Breast epithelium (tissue), 4 donors: ENCODE measurements around the gene MRPL54. TPM values are rescaled to one million over a fixed set of nuclear protein-coding genes. Genes with fewer than 3 reads are reported as not detected.
A peak's percentile ranks its signal among the peaks of the same experiment; 100 is the strongest.

Experiments
- DNase-seq, 2 donors: peaks; one replicate each; pipeline ENCODE4 v3.0.0-alpha.2; 2019; ENCODE audit warnings: low spot score in 2 of 2
- H3K27ac ChIP-seq, 2 donors: fragments of 200-600 bp; sonication (generic) in 1 of 2; one replicate each; pipeline ENCODE4 v1.5.1; 2016 to 2019; ENCODE audit warnings: mild to moderate bottlenecking in 1 of 2
- H3K27me3 ChIP-seq, 2 donors: fragments of 200-600 bp; sonication (generic) in 1 of 2; one replicate each; pipeline versions ENCODE4 v1.5.1 to v1.6.0; 2017 to 2019; ENCODE audit warnings: control low read depth in 1 of 2, mild to moderate bottlenecking in 1 of 2
- H3K36me3 ChIP-seq: fragments of 200-600 bp; one replicate; pipeline ENCODE4 v1.5.1; 2019
- H3K4me1 ChIP-seq, 2 donors: fragments of 200-600 bp; sonication (generic); one replicate each; pipeline ENCODE4 v1.5.1; 2016 to 2019; ENCODE audit warnings: control low read depth in 1 of 2
- H3K4me3 ChIP-seq, 3 donors: fragments of 200-600 bp; sonication (generic); 1 replicate in 2 of 3; 2 replicates in 1 of 3; pipeline ENCODE4 v1.5.1; 2016 to 2019; ENCODE audit warnings: mild to moderate bottlenecking in 3 of 3, moderate library complexity in 2 of 3
- H3K9me3 ChIP-seq, 2 donors: fragments of 200-600 bp; sonication (generic) in 1 of 2; one replicate each; pipeline ENCODE4 v1.5.1; 2016 to 2019; ENCODE audit warnings: control low read depth in 1 of 2
- CTCF ChIP-seq, 3 donors: fragments of 450-650 bp; IDR thresholded peaks; one replicate each; pipeline ENCODE4 v1.5.1; 2016 to 2017; ENCODE audit warnings: antibody characterized with exemption in 3 of 3, mild to moderate bottlenecking in 3 of 3, moderate library complexity in 3 of 3
- POLR2A ChIP-seq: fragments of 450-650 bp; IDR thresholded peaks from one replicate; pipeline ENCODE4 v1.6.1; 2016; ENCODE audit warnings: antibody characterized with exemption, mild to moderate bottlenecking, moderate library complexity
- POLR2AphosphoS5 ChIP-seq, 3 donors: sonication (generic); formaldehyde crosslinking; IDR thresholded peaks; one replicate each; pipeline ENCODE4 v1.6.1; 2017; ENCODE audit warnings: antibody characterized with exemption in 3 of 3
- intact Hi-C: fragments of 100-400 bp; cut with DNase I; formaldehyde crosslinking; loops from one replicate; pipeline ENCODE4 v1.15.1; 2023; ENCODE audit warnings: low total_unique reads
- total RNA-seq, 3 donors: library from RNA; depleted of rRNA; stranded (reverse); fragments of >200 nt; gene quantifications; one replicate each; pipeline ENCODE4 v1.1.0, GENCODE V29; 2016

Gene MRPL54
- total RNA-seq, 3 donors from 2014 or later = 69.9 to 81.5 (median 73.4) TPM

GRCh38 chr19:3778899-3779723, 16.6 kb downstream of the MRPL54 start:
- H3K9me3 ChIP-seq = peaks cover 24 to 26% of the 10 kb centered on the region in 2 donors
- TF ChIP-seq POLR2AphosphoS5 (IDR thresholded peaks at IDR 0.05) (no peak), POLR2A (no peak), CTCF (IDR thresholded peaks at IDR 0.05) (no peak)
- no peaks in the 10 kb centered on the region for H3K36me3 ChIP-seq
- no peaks in the 10 kb centered on the region for H3K4me1 ChIP-seq
- H3K27ac ChIP-seq = no peak overlapping the region
- intact Hi-C loops = no loop called here
- peaks cover 0 to 34% of the 10 kb centered on the region in 2 donors for H3K27me3 ChIP-seq
- no peak for DNase-seq
- no peak overlapping the region for H3K4me3 ChIP-seq

- intact Hi-C loops = no loop called here
Observed at GRCh38 chr19:3780786-3781304, 18.4 kb downstream of the MRPL54 start.

GRCh38 chr19:3781603-3782002, 19.1 kb downstream of the MRPL54 start:
- H3K27ac ChIP-seq = no peak overlapping the region
- intact Hi-C loops = no loop called here
- H3K36me3 ChIP-seq = no peaks in the 10 kb centered on the region
- no peaks in the 10 kb centered on the region for H3K4me1 ChIP-seq
- no peak for TF ChIP-seq CTCF (IDR thresholded peaks at IDR 0.05)
- TF ChIP-seq POLR2AphosphoS5 (IDR thresholded peaks at IDR 0.05) = no peak
- no peak for TF ChIP-seq POLR2A
- DNase-seq = no peak
- peak overlapping the region in 1 of 3 donors; percentile 5 for H3K4me3 ChIP-seq
- peaks cover 0 to 58% of the 10 kb centered on the region in 2 donors for H3K27me3 ChIP-seq
- peaks cover 24 to 26% of the 10 kb centered on the region in 2 donors for H3K9me3 ChIP-seq

More at GRCh38 chr19:3780786-3781304, 18.4 kb downstream of the MRPL54 start:
- no peak overlapping the region for H3K27ac ChIP-seq
- DNase-seq = no peak
- no peaks in the 10 kb centered on the region for H3K36me3 ChIP-seq
- no peaks in the 10 kb centered on the region for H3K4me1 ChIP-seq
- H3K27me3 ChIP-seq = peaks cover 0 to 52% of the 10 kb centered on the region in 2 donors
- TF ChIP-seq POLR2AphosphoS5 (IDR thresholded peaks at IDR 0.05) (no peak), POLR2A (no peak), CTCF (IDR thresholded peaks at IDR 0.05) (no peak)
- peaks cover 24 to 26% of the 10 kb centered on the region in 2 donors for H3K9me3 ChIP-seq
- H3K4me3 ChIP-seq = no peak overlapping the region

GRCh38 chr19:3782330-3782729, 19.8 kb downstream of the MRPL54 start:
- TF ChIP-seq CTCF (IDR thresholded peaks at IDR 0.05) = no peak
- no peak for TF ChIP-seq POLR2A
- TF ChIP-seq POLR2AphosphoS5 (IDR thresholded peaks at IDR 0.05) = no peak
- no peak overlapping the region for H3K27ac ChIP-seq
- no peaks in the 10 kb centered on the region for H3K36me3 ChIP-seq
- H3K4me3 ChIP-seq = no peak overlapping the region
- no peaks in the 10 kb centered on the region for H3K4me1 ChIP-seq
- peaks cover 0 to 61% of the 10 kb centered on the region in 2 donors for H3K27me3 ChIP-seq
- peaks cover 24 to 26% of the 10 kb centered on the region in 2 donors for H3K9me3 ChIP-seq
- DNase-seq = no peak
- intact Hi-C loops = no loop called here

GRCh38 chr19:3782903-3783302, 20.4 kb downstream of the MRPL54 start:
- peaks cover 24 to 26% of the 10 kb centered on the region in 2 donors for H3K9me3 ChIP-seq
- no peaks in the 10 kb centered on the region for H3K36me3 ChIP-seq
- TF ChIP-seq CTCF (IDR thresholded peaks at IDR 0.05) = no peak
- TF ChIP-seq POLR2A = no peak
- no peak for TF ChIP-seq POLR2AphosphoS5 (IDR thresholded peaks at IDR 0.05)
- no peak overlapping the region for H3K27ac ChIP-seq
- intact Hi-C loops = no loop called here
- H3K27me3 ChIP-seq = peaks cover 0 to 60% of the 10 kb centered on the region in 2 donors
- H3K4me3 ChIP-seq = no peak overlapping the region
- no peaks in the 10 kb centered on the region for H3K4me1 ChIP-seq
- DNase-seq = no peak
